Brain pericyte (primary cell): ENCODE measurements around the gene BBLN.

Source experiments
- DNase-seq: peaks from one replicate; pipeline ENCODE4 v3.0.0-alpha.2; 2012; ENCODE audit warnings: low read depth, low spot score

Gene BBLN

GRCh38 chr9:128144239-128145181 lies 15.6 kb upstream of the BBLN start:
- DNase-seq = no peak

- DNase-seq = no peak
These were observed 14.5 kb upstream of the BBLN start for GRCh38 chr9:128145536-128145935.

GRCh38 chr9:128145951-128146351 lies 14.1 kb upstream of the BBLN start:
- no peak for DNase-seq

GRCh38 chr9:128146591-128147120 lies 13.4 kb upstream of the BBLN start:
- DNase-seq = no peak

- DNase-seq = no peak
These were observed 11.5 kb upstream of the BBLN start for GRCh38 chr9:128148509-128149000.

GRCh38 chr9:128149001-128149701 lies 10.9 kb upstream of the BBLN start, which contains the start of gene LCN2:
LCN2 (plus strand) TSS chr9:128149453; CDS start chr9:128149526, 73 bp downstream.
- DNase-seq = no peak

GRCh38 chr9:128149951-128150593 lies 10.0 kb upstream of the BBLN start:
- DNase-seq = no peak

- DNase-seq = no peak
These were observed 9.3 kb upstream of the BBLN start for GRCh38 chr9:128150594-128151308.

GRCh38 chr9:128151309-128152132 lies 8.5 kb upstream of the BBLN start:
- no peak for DNase-seq

GRCh38 chr9:128152133-128153059 lies 7.7 kb upstream of the BBLN start:
- no peak for DNase-seq

- DNase-seq = no peak
These were observed 6.8 kb upstream of the BBLN start for GRCh38 chr9:128153060-128153946.

GRCh38 chr9:128153947-128154695 lies 5.9 kb upstream of the BBLN start:
- no peak for DNase-seq

- DNase-seq = no peak
These were observed 4.1 kb upstream of the BBLN start for GRCh38 chr9:128155736-128156500.

GRCh38 chr9:128159522-128159783 lies 612 bp upstream of the BBLN start:
- DNase-seq = no peak

GRCh38 chr9:128160603-128160987 lies 530 bp downstream of the BBLN start:
- DNase-seq = no peak

GRCh38 chr9:128161215-128161902 lies 1.3 kb downstream of the BBLN start:
- no peak for DNase-seq
